ENCODE data around the gene LRRC4. TPM values are rescaled to one million over a fixed set of nuclear protein-coding genes. Genes with fewer than 3 reads are reported as not detected.

The LRRC4 gene
- total RNA-seq, 2 experiments from 2014 or later: not detected

DNA sequence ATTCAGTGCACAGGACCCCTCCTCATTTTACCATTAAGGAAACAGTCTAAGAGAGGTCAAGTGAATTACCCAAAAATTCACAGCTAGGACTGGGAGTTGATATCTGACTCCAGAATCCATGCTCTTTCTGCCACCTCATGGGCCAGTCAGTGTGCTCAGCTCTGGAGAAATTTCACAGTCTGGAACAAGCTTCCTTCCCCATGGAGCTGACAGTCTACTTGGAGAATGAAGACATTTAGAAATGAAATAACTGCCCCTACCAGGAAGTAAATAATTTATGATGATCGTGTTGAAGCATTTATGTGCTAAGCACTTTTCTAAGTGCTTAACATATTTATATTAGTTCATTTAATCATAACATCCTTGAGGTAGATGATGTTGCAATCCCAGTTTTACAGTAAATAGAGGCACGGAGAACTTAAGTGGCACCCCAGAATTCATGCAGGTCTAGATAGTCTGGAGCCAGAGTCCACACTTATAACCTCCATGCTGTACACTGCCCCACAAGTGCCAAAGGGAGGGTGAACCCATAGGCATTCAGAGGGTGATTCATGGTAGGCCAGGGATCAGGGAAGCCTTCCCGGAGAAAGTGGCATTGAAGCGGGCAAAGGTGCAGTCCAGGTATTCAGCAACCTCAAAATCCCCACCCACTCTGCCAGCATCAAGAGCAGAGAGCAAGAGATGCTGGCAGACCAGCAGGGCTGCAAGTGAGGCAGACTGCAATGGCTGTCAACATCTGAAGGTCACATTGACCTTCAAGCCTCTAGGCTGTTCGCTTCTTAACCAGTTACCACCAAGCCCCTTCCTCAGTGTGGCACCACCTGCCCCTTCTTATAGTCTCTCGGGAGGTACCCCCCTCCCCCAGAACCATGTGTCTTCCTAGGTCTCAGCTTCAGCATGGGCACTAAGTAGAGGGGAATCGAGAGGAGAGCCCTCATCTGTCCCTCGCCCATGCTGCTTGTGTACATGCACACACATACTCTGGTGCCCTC is 38.4 kb upstream of the LRRC4 start:
- no peaks in the 10 kb centered on the region for H3K9me3 Mint-ChIP-seq (ENCODE audit: low read depth)
- no peaks in the 10 kb centered on the region for H3K36me3 Mint-ChIP-seq
- H3K4me1 Mint-ChIP-seq: peaks cover 9% of the 10 kb centered on the region
- no peak overlapping the region for H3K4me3 Mint-ChIP-seq
- CTCF ChIA-PET: no interaction called here
- ATAC-seq (no peak), DNase-seq (no peak)
- H3K27ac Mint-ChIP-seq: no peak overlapping the region
- H3K27me3 Mint-ChIP-seq: no peaks in the 10 kb centered on the region

DNA sequence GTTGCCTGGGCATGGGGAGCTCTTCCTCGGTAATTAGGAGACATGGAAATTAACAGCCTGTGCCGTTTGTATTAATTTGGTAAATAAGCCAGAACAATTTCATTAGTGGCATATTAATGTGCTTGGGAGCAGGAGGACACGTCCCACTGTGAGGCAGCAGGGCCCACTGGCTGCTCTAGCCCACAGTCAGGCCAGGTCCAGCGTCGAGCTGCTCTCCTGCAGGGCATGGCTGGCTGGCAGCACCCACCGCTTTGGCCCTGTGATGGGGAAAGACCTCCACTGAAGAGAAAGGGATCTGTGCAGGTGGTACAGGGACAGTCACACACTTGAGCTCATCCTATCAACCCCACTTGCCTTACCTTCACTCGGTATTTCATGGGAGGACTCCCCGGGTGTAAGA is 37.5 kb upstream of the LRRC4 start:
- no peak for ATAC-seq
- H3K36me3 Mint-ChIP-seq: no peaks in the 10 kb centered on the region
- CTCF ChIA-PET: interaction anchor here (1.0 kb wide), 1 partner anchor 14 kb away, joined by 3 read pairs; no protein-coding TSS in a partner anchor

DNA sequence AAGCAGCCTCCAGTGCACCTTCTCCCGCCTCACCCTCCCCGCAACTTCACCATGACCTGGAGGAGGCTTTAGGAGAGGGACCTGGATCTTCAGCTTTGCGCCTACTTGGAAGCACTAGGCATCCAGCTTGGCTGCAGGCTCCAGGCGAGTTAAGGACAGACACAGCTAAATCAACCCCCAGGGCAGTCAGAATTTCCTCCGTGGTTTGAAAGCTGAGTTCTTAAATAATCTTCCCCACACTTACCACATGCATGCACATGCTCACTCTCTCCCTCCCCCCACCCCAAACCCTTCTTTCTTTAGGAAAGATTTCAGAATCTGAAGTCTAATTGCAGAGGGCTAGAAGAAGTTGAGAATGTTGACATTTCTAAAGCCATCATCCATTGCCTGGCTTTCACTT is 36.7 kb upstream of the LRRC4 start:
- no peak overlapping the region for H3K4me3 Mint-ChIP-seq
- no peaks in the 10 kb centered on the region for H3K9me3 Mint-ChIP-seq (ENCODE audit: low read depth)
- CTCF ChIA-PET: interaction anchor here (1.0 kb wide), 1 partner anchor 14 kb away, joined by 3 read pairs; no protein-coding TSS in a partner anchor
- DNase-seq (no peak), ATAC-seq (no peak)
- no peak overlapping the region for H3K27ac Mint-ChIP-seq
- no peaks in the 10 kb centered on the region for H3K36me3 Mint-ChIP-seq
- H3K27me3 Mint-ChIP-seq: no peaks in the 10 kb centered on the region
- peaks cover 9% of the 10 kb centered on the region for H3K4me1 Mint-ChIP-seq

More for the DNA sequence above, 37.5 kb upstream of the LRRC4 start:
- H3K4me1 Mint-ChIP-seq: peaks cover 9% of the 10 kb centered on the region
- H3K9me3 Mint-ChIP-seq (ENCODE audit: low read depth): no peaks in the 10 kb centered on the region
- H3K27me3 Mint-ChIP-seq: no peaks in the 10 kb centered on the region
- no peak for DNase-seq
- H3K4me3 Mint-ChIP-seq: no peak overlapping the region
- no peak overlapping the region for H3K27ac Mint-ChIP-seq

DNA sequence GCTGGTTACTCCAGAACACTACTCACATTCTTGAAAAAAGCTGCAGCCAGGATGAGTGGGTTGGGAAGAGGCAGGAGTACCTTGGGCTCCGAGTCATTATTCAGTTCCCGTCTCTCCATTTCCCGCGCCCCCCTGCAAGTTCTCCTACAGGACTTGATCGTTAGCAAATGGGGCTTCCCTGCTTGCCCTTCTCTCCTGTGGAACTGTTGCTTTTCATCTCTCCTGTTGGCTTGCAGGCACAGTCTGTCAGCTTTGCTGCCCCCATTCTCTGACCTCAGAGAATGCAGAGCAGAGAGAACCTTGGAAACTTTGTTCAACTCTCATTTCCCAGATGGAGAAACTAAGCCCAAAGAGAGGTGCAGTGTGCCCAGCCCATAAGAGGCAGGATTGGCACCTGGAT is 35.6 kb upstream of the LRRC4 start:
- Mint-ChIP-seq H3K27ac (no peak overlapping the region), H3K9me3 (ENCODE audit: low read depth) (no peaks in the 10 kb centered on the region), H3K4me1 (peaks cover 9% of the 10 kb centered on the region), H3K27me3 (no peaks in the 10 kb centered on the region), H3K36me3 (no peaks in the 10 kb centered on the region), H3K4me3 (no peak overlapping the region)
- DNase-seq (no peak), ATAC-seq (no peak)
- CTCF ChIA-PET: no interaction called here

DNA sequence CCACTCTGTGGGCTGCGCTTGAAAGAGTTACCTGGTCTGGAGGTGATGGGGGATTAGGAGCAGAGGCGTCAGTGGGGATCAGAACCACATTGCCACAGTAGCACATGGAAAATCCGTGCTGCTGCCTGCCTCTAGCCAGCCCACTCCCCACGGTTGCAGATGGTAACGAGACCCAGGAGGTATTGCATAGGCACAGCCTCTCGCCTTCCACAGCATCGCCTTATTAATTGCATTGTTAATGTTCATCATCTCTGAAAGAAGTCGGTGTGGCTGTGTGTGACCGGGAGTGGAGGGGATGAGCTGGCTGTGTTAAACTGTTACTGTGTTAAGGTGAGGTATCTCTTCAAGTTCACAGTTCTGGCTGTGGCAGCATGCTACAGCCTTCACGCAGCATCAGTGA is 35.2 kb upstream of the LRRC4 start:
- no peak overlapping the region for H3K4me3 Mint-ChIP-seq
- no peak overlapping the region for H3K27ac Mint-ChIP-seq
- ATAC-seq (no peak), DNase-seq (no peak)
- CTCF ChIA-PET: no interaction called here
- no peaks in the 10 kb centered on the region for H3K36me3 Mint-ChIP-seq
- H3K4me1 Mint-ChIP-seq: peaks cover 9% of the 10 kb centered on the region
- H3K9me3 Mint-ChIP-seq (ENCODE audit: low read depth): no peaks in the 10 kb centered on the region
- H3K27me3 Mint-ChIP-seq: no peaks in the 10 kb centered on the region

DNA sequence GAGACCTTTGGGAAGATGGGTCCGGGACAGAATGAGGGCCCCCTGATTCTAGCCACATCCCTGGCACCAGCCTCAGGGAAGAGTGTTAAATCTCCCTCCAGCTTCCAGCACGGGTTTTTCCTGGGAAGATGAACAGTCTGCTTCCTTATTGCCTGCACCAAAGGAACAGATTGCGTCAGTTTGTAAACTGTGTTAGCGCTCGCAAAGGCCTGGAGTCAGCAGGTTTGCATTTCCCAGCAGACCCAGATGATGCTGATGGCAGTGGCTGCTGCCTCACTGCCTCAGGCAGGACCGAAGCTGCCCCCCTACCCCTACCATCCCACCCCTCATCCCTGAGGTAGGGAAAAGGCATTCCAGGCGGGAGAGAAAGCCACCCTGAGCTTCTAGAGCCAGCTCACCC is 34.6 kb upstream of the LRRC4 start:
- no peaks in the 10 kb centered on the region for H3K36me3 Mint-ChIP-seq
- DNase-seq (no peak), ATAC-seq (no peak)
- H3K4me3 Mint-ChIP-seq: no peak overlapping the region
- CTCF ChIA-PET: no interaction called here
- no peaks in the 10 kb centered on the region for H3K27me3 Mint-ChIP-seq
- H3K9me3 Mint-ChIP-seq (ENCODE audit: low read depth): no peaks in the 10 kb centered on the region
- peaks cover 9% of the 10 kb centered on the region for H3K4me1 Mint-ChIP-seq
- H3K27ac Mint-ChIP-seq: no peak overlapping the region

DNA sequence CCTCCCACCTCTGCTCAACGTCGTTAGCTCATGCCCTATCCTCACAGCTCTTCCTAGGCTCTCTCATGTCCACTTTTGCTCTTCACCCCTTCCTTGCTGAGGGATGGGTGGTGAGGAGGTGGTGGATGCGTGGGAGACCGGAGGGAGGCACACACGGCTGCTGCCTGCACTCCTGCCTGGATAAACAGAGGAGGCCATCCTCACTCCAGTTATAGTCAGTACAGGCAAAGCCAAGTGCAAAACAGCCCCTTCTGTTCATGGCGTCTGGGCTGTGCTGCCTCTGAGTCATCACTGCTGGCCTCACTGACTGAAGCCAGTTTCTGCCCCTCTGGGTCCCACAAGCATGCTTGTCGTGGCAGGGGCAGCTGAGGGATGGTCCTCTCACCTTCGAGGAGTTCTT is 31.9 kb upstream of the LRRC4 start:
- no peaks in the 10 kb centered on the region for H3K27me3 Mint-ChIP-seq
- peaks cover 25% of the 10 kb centered on the region for H3K4me1 Mint-ChIP-seq
- H3K4me3 Mint-ChIP-seq: no peak overlapping the region
- H3K9me3 Mint-ChIP-seq (ENCODE audit: low read depth): no peaks in the 10 kb centered on the region
- no peak for ATAC-seq
- H3K36me3 Mint-ChIP-seq: peaks cover 2% of the 10 kb centered on the region
- CTCF ChIA-PET: no interaction called here
- H3K27ac Mint-ChIP-seq: no peak overlapping the region
- no peak for DNase-seq

DNA sequence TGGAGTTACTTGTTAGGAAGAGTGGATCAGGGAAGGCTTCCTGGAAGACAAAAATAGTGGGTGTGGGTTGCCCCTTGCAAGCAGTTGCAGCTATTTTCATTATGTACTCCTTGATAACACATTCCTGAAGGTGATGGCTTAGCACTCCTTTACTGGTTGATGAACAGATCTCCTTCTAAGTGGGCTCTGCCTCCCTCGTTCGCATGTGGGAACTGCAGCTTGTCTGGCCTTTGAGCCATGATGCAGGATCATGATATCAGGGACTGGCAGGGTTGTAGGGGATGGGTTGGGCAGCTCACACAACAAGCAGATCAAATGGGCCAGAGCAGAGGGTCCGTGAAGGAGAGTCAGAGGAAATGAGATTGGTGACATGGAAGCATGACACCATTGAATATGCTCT is 28.8 kb upstream of the LRRC4 start:
- Mint-ChIP-seq H3K36me3 (peaks cover 2% of the 10 kb centered on the region), H3K4me3 (no peak overlapping the region), H3K4me1 (peaks cover 30% of the 10 kb centered on the region), H3K27me3 (no peaks in the 10 kb centered on the region), H3K27ac (peak overlapping the region; percentile 41), H3K9me3 (ENCODE audit: low read depth) (no peaks in the 10 kb centered on the region)
- no peak for DNase-seq
- ATAC-seq: no peak
- CTCF ChIA-PET: interaction anchor here (1.0 kb wide), 2 partner anchors 45 to 76 kb away, joined by 3 read pairs; no protein-coding TSS in a partner anchor

DNA sequence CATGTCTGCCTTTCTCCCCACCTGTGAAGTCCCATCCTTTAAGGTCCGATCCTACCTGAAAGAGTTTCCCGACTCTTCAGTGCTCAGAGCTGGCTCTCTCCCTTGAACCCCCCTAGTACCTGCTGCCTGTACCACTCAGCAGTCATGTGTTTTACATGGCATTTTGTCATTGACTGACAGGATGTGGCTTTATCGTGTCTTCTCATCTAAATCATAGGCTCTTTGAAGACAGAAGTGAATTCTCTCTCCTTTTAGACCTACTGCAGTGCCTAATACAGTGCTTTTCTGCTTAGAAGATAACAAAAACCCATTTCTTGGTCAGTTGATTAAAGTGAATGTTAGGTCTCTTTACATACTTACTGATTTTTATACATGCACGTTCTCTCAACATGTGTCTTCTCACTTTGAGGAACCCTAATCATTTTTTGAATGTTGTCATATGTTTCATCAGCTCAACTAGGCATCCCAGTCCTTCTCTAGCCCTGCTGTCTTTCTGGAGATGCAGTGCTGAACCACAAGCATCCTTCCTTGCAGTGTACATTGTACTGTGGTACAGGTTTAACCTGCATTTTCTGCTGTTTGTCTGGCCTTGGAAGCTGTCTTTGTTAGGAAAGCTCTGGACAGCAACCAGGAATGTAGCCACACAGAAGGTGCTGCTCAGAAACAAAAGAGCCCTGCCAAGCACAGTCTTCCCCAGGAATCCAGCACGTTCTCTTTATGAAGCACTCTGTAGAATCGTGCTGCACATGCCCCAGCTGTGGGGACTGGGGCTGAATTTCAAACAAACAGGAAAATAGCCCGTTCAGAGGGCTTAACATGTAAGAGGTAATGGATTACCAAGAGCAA is 28.1 kb upstream of the LRRC4 start:
- DNase-seq: peak; percentile 47
- Mint-ChIP-seq H3K27ac (peak overlapping the region; percentile 41), H3K4me1 (peaks cover 28% of the 10 kb centered on the region), H3K27me3 (no peaks in the 10 kb centered on the region), H3K9me3 (ENCODE audit: low read depth) (no peaks in the 10 kb centered on the region), H3K36me3 (peaks cover 2% of the 10 kb centered on the region), H3K4me3 (no peak overlapping the region)
- peak; percentile 84 for ATAC-seq
- CTCF ChIA-PET: interaction anchor here (0.8 to 1.0 kb wide), 3 partner anchors 46 to 367 kb away, joined by 3 read pairs; no protein-coding TSS in a partner anchor

DNA sequence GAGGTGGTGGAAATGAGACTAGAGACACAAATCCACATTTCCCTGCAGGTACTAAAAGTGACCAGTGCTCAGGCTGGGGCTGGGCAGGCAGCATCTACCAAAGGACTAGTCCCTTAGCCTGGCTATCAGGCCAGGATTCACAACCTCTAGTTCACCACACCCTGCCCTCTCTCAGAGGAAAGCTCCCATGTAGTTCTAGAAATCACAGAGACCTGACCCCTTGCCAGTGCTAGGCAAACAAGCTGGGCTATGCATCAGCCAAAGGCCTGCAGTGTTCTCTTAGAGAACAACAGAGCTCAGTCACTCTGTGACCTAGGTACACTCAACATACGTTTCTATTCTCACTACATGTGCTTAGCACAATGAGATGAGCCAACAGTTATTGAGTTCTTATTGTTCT is 26.7 kb upstream of the LRRC4 start:
- CTCF ChIA-PET: interaction anchor here (1.5 kb wide), 1 partner anchor 152 kb away, joined by 5 read pairs; no protein-coding TSS in a partner anchor
- H3K36me3 Mint-ChIP-seq: peaks cover 2% of the 10 kb centered on the region
- no peak overlapping the region for H3K27ac Mint-ChIP-seq
- no peaks in the 10 kb centered on the region for H3K9me3 Mint-ChIP-seq (ENCODE audit: low read depth)
- ATAC-seq: no peak
- H3K4me3 Mint-ChIP-seq: no peak overlapping the region
- H3K4me1 Mint-ChIP-seq: peaks cover 31% of the 10 kb centered on the region
- H3K27me3 Mint-ChIP-seq: no peaks in the 10 kb centered on the region
- DNase-seq: no peak

DNA sequence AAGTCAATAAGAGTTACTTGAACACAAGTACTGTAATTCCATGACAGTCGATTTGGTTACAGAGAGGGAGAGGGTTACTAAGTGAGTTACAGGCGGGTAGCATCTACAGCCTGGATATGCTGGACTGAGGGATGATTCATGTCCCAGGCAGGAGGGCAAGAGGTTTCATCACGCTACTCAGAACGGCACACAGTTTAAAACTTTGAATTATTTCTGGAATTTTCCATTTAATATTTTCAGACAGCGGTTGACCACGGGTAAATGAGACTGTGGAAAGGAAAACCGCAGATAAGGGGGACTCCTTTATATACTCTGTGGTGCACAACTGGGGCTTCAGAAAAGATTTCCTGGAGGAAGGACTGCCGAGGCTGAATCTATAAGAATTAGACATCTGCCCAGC is 25.7 kb upstream of the LRRC4 start:
- Mint-ChIP-seq H3K36me3 (peaks cover 2% of the 10 kb centered on the region), H3K27ac (no peak overlapping the region), H3K27me3 (no peaks in the 10 kb centered on the region), H3K4me3 (no peak overlapping the region), H3K9me3 (ENCODE audit: low read depth) (no peaks in the 10 kb centered on the region), H3K4me1 (peaks cover 39% of the 10 kb centered on the region)
- DNase-seq: no peak
- CTCF ChIA-PET: interaction anchor here (0.8 kb wide), 1 partner anchor 8 kb away, joined by 3 read pairs; no protein-coding TSS in a partner anchor
- ATAC-seq: no peak

DNA sequence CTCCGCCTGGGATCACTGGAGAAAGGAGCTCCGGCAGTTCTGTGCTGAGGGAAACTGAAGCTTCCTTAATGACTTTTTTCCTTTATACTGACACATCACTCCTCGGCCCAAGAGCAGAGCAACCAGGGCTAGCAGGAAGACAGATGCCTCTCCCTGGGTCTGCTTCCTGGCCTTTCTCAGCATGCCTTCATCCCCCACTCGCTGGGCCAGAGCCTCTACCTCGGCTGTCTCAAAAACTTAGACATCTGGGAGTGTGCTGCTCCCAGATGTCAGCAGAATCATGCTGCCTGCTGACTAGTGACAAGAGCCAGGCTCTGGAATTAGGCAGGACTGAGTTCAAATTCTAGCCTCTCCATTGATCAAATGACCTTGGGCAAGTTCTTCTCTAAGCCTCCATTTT is 24.4 kb upstream of the LRRC4 start:
- no peak for ATAC-seq
- Mint-ChIP-seq H3K27ac (no peak overlapping the region), H3K36me3 (peaks cover 2% of the 10 kb centered on the region), H3K27me3 (no peaks in the 10 kb centered on the region), H3K4me3 (no peak overlapping the region), H3K9me3 (ENCODE audit: low read depth) (no peaks in the 10 kb centered on the region), H3K4me1 (peaks cover 41% of the 10 kb centered on the region)
- CTCF ChIA-PET: no interaction called here
- no peak for DNase-seq

DNA sequence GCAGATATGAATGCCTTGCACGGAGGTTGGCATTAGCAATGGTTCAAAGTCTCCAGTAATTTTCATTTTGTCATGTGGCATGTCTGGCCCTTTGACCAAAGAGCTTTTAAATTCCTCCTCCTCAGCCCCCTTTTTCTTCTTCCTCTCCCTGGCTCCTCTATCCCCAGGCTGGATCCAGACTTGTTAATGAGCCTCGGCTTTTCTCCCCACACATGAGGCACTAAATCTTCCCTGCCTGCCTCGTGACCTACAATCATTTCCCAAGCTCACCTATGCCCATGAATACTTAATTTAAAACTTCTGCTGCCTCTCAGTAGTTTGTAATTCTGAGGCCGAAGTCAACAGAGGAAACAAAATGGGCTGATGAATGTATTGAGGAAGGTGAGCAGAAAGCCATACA is 23.3 kb upstream of the LRRC4 start:
- no peak for ATAC-seq
- no peaks in the 10 kb centered on the region for H3K9me3 Mint-ChIP-seq (ENCODE audit: low read depth)
- CTCF ChIA-PET: no interaction called here

More for the DNA sequence above, 23.3 kb upstream of the LRRC4 start:
- H3K27me3 Mint-ChIP-seq: no peaks in the 10 kb centered on the region
- no peak overlapping the region for H3K4me3 Mint-ChIP-seq
- H3K4me1 Mint-ChIP-seq: peaks cover 38% of the 10 kb centered on the region
- no peak for DNase-seq
- no peaks in the 10 kb centered on the region for H3K36me3 Mint-ChIP-seq
- no peak overlapping the region for H3K27ac Mint-ChIP-seq

Measured in activated CD8-positive, alpha-beta memory T cell treated with anti-CD3 and anti-CD28 coated beads, Interleukin-2, amount 10 ng/mL, durations not matched to agents 7 days and 5 days (primary cell).